ENCODE measurements around the gene GDPGP1.

Gene GDPGP1

DNA sequence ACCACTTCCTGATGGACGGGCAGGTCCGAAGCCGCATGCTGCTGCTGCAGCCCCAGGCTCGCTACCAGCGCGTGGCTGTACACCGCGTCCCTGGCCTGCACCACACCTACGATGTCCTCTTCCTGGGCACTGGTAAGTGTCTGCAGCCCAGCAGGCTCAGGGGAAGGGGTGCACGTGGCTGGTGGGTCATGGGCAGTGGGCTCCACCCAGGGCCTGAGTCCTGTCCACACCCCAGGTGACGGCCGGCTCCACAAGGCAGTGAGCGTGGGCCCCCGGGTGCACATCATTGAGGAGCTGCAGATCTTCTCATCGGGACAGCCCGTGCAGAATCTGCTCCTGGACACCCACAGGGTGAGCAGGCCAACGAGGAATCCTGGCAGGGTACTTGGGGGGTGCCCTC, 9.0 kb upstream of the GDPGP1 start:
- H3K4me3 ChIP-seq (ENCODE audit: low read depth, low read length), result no peak overlapping the region

DNA sequence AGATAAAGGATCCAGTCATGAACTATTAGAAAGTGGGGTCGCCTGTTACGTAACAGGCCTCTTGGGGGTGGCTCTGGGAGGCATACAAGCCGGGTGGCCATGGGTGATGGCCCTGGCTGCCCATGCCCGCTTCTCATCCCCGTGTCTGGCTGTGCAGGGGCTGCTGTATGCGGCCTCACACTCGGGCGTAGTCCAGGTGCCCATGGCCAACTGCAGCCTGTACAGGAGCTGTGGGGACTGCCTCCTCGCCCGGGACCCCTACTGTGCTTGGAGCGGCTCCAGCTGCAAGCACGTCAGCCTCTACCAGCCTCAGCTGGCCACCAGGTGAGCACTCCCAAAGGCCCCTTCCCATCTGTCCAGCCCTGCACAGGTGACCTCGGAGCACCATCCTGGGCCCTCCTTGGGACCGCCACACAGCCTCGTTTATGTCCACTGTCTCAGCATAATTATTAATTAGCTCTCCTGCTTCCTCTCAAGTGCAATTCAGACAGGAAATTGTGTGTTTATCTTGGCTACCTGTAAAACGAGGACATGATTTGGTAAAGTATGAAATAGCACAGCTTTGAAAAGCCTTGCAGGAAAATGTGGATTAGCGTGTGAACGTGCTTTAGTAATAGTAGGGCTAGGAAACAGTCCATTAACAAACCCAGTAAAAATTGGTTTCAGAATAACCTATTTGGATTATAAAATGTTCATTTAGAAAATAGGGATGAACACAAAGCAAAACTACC, 8.3 kb upstream of the GDPGP1 start:
- H3K4me3 ChIP-seq (ENCODE audit: low read depth, low read length), result no peak overlapping the region

DNA sequence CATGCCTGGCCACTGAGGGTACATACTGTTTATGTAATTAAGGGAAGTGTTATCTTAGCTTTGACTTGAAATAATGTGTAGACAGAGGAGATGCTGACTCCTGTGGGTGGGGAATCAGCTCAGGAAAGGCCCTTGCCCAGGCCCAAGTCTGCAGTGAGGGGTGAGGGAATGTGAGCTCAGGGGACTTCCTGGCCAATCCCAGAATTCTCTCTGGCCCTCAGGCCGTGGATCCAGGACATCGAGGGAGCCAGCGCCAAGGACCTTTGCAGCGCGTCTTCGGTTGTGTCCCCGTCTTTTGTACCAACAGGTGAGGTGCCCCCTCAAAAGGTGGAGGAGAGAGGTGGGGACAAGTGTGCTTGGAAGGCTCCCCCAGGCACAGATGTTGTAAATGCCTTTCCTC, 6.7 kb upstream of the GDPGP1 start:
- H3K4me3 ChIP-seq (ENCODE audit: low read depth, low read length), result no peak overlapping the region

GRCh38 chr15:90227816-90228772, 5.9 kb upstream of the GDPGP1 start:
- no peak overlapping the region for H3K4me3 ChIP-seq (ENCODE audit: low read depth, low read length)

GRCh38 chr15:90228960-90229359, 5.0 kb upstream of the GDPGP1 start:
- no peak overlapping the region for H3K4me3 ChIP-seq (ENCODE audit: low read depth, low read length)

DNA sequence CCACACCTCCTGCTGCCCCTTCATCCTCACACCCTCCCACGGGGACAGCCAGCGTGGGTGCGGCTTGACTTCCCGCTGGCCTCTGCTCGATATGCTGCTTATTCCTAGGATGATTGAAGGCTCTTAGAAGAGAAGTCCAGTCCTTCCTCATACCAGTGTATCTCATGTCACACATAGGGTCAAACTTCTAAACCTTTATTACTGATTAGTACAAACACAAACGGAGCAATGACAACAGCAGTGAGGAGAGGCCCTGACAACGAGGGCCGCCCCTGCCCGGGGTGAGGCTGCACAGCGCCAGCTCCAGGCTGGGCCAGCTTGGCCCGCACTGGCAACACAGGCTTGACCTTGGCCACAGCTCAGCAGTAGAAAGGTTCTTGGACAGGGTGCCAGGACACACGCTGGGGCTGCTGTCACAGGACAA, 3.9 kb upstream of the GDPGP1 start:
- H3K4me3 ChIP-seq (ENCODE audit: low read depth, low read length), result no peak overlapping the region

GRCh38 chr15:90230610-90231009, 3.4 kb upstream of the GDPGP1 start:
- H3K4me3 ChIP-seq (ENCODE audit: low read depth, low read length), result no peak overlapping the region

DNA sequence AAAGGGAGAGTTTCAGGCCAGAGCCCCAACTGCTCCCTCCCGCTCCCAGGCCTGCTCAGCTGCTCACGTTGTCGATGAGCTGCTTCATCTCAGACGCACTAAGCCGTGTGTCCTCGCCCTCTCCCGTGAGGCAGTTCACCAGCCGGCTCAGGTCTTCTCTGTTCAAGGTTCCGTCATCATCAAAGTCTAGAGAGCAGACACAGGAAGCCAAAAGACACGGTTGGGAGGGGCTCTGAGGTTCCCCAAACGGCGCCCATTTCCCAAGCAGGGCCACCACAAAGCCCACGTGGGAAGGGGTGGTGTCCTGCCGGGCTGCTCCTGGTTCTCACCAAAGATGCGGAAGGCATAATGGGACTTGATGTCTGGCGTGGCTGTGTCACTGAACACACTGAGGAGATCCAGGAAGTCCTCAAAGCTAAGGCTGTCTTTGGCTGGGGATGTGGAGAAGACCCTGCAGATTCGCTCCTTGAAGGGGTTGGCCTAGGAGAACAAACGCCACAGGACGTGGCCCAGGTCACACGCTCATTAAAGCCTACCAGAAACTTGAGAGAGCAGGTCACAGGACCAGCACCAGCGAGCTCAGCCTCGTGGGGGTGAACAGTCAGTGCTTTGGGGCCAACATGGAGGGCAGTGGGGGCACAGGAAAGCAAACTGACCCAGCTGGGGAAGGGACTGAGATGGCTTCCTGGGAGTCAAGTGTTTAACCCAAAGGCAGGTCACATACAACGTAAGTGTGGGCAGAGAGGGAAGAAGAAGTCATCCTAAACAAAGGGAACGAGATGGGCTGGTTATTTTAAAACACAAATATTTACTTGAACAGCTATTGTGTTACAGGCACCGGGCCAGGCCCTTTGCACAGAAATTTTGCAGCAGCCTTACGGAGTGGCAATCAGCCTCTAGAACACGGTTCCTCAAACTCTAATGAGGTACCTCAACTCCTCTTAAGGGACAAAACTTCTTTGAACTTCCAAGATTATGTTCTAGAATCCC, 2.7 kb upstream of the GDPGP1 start:
- H3K4me3 ChIP-seq (ENCODE audit: low read depth, low read length), result no peak overlapping the region

DNA sequence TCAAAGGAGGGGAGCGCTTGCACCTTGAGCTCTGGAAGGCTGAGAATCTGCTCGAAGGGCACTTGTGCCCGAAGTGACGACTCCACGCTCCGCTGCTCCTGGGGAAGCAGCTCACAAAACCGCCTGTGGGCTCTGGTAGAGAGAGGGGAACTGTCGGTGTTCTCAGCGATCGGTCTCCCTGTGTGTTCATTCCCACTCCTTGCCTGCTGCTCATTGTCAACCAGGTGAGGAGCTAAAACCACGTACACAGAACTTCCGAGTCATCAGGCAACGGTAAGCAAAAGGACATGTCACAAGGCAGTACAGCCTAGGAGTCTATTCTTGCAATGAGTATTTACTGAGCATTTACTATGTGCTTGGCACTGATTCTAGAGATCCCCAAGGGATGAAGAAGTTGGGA, 1.8 kb upstream of the GDPGP1 start:
- no peak overlapping the region for H3K4me3 ChIP-seq (ENCODE audit: low read depth, low read length)

DNA sequence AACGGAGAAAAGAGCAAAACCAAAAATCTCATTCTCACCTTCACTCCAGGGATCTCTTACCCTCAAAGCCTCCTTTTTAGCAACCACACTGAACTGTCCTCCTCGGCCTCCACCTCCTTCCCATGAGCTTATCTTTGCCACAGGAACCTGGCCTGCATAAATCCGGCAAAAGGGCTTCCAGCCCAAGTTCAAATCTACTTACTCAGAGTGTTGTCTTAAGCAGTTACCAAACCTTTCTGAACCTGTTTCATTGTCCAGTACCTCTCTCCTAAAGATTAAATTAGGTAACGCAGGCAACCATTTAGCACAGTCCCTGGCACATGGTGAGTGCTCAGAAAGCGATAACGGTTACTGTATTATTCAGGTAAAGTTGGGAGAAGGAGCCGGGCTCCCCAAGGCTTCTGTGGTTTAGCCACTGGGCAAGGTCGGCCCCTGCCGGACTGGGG, 1.0 kb upstream of the GDPGP1 start:
- H3K4me3 ChIP-seq (ENCODE audit: low read depth, low read length), result peak overlapping the region; percentile 69

DNA sequence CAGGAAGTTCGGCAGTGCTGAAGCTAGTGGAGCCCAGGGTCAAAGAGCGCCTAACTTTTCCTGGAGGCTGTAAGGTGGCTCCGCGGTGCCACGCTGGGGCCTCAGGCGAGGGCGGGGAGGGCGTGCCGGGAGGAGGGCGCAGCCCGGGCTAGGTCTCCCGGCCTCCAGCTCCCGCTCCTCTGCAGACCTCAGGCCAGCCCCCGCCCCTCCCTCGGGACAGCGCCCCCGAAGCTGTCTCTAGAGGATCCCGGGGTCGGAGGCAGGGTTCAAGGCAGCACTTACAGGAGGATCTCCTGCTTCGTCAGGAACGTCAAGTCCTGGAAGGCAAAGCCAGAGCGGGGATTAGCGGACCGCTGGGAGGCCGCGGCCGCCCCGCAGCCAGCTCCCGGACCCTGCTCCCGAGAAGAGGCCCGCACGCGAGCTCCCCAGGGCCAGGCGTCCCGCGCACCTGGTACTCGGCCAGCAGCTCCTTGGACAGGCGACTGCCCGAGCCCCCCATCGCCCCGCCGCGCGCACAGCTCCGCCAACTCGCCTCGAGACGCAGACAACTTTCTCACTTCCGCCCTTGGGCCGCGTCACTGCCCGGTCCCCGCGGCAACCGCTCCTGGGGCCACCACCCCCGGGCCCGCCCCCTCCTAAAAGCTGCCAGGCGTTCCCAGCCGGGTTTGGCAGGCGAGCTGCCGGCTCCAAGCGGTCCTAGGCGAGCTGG, 468 bp upstream of the GDPGP1 start, which contains the start of gene CIB1:
TSS of gene CIB1 (minus strand) at position 555 of the 709 bp plus-strand sequence. CDS start at position 499, 56 bp downstream.
- H3K4me3 ChIP-seq (ENCODE audit: low read depth, low read length), result peak within 1 kb of the TSS; percentile 72

GRCh38 chr15:90239371-90239770, 5.4 kb downstream of the GDPGP1 start:
- H3K4me3 ChIP-seq (ENCODE audit: low read depth, low read length), result no peak overlapping the region

- H3K4me3 ChIP-seq (ENCODE audit: low read depth, low read length), result no peak overlapping the region
Observed at GRCh38 chr15:90240856-90241255, 6.8 kb downstream of the GDPGP1 start.

GRCh38 chr15:90241343-90242192, 7.6 kb downstream of the GDPGP1 start:
- no peak overlapping the region for H3K4me3 ChIP-seq (ENCODE audit: low read depth, low read length)

GRCh38 chr15:90243943-90244639, 10.1 kb downstream of the GDPGP1 start:
- H3K4me3 ChIP-seq (ENCODE audit: low read depth, low read length), result no peak overlapping the region

DNA sequence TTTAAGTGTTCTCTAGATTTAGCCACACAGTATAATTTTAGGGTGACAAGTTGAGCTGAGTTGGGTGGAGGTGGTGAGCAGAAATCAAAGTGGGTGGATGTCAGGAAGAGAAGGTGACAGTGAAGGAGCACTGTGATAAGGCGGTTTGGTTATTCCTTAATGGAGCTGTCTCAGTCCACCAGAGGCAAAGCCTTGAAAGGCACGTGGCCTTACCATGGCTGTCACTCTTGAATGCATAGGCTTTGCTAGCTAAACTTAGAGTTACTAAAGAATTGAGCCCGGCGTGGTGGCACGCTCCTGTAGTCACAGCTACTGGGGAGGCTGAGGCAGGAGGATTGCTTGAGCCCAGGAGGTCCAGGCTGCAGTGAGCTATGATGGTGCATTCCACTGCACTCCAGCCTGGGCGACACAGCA, 14.8 kb downstream of the GDPGP1 start:
- H3K4me3 ChIP-seq (ENCODE audit: low read depth, low read length), result no peak overlapping the region

- peak within 1 kb of the TSS; percentile 66 for H3K4me3 ChIP-seq (ENCODE audit: low read depth, low read length)
Observed at GRCh38 chr15:90249203-90249863, 15.3 kb downstream of the GDPGP1 start, which contains the start of gene TTLL13. Gene TTLL13, plus strand, starts transcription at chr15:90249556. Its CDS starts 1,075 bp downstream, at chr15:90250631.

- no peak overlapping the region for H3K4me3 ChIP-seq (ENCODE audit: low read depth, low read length)
Observed at GRCh38 chr15:90257776-90258175, 23.8 kb downstream of the GDPGP1 start.

Measured in iPS-11a (cell line).